IPS DF 6.9 (cell line): ENCODE data around the gene GRIN2D.

Experiments used
- DNase-seq: peaks from one replicate; pipeline ENCODE4 v3.0.0-alpha.2; 2013; ENCODE audit warnings: low read depth, low spot score
- H3K27ac ChIP-seq: one replicate; pipeline ENCODE4 v1.5.1; 2013; ENCODE audit warnings: low read length, control low read depth
- H3K27me3 ChIP-seq: 2 replicates; pipeline ENCODE4 v1.6.1; 2013; ENCODE audit warnings: mild to moderate bottlenecking, low read length; ENCODE audit not compliant: control insufficient read depth, insufficient read depth
- H3K36me3 ChIP-seq: 2 replicates; pipeline ENCODE4 v1.6.1; 2013; ENCODE audit warnings: low read length; ENCODE audit not compliant: control insufficient read depth, insufficient read depth
- H3K4me1 ChIP-seq: 2 replicates; pipeline ENCODE4 v1.6.1; 2013; ENCODE audit warnings: low read length; ENCODE audit not compliant: control insufficient read depth, insufficient read depth
- H3K4me3 ChIP-seq: 2 replicates; pipeline ENCODE4 v1.5.1; 2013; ENCODE audit warnings: mild to moderate bottlenecking, low read length
- H3K9me3 ChIP-seq: 2 replicates; pipeline ENCODE4 v1.6.1; 2013; ENCODE audit warnings: low read length, inconsistent platforms; ENCODE audit not compliant: control insufficient read depth, insufficient read depth
- WGBS: extraction: QIAGEN DNeasy Blood & Tissue Kit; methylation state at CpG from one replicate; pipeline ENCODE4 v1.1.7; 2013; ENCODE audit warnings: mixed read lengths, missing lambda C conversion rate; ENCODE audit not compliant: insufficient read length, insufficient coverage; 5-methylcytosine and 5-hydroxymethylcytosine counted together

Gene GRIN2D

DNA sequence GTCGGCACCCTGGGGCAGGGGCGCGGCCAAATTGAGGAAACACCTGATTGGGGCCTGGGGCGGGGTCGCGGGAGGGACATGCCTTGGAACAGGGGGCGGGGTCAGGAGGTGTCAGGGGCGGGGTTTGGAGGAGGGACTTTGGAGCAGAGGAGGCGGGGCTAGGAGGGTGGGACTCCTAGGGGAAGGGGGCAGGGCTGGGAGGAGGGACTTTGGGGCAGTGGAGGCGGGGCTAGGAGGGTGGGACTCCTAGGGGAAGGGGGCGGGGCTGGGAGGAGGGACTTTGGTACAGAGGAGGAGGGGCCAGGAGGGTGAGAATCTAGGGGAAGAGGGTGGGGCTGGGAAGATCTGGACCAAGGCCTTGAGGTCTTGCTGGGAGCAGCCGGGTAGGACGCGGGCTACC is 21.9 kb downstream of the GRIN2D start:
- Histone ChIP-seq H3K27me3 (no peaks in the 10 kb centered on the region), H3K36me3 (no peaks in the 10 kb centered on the region), H3K4me1 (peaks cover 8% of the 10 kb centered on the region), H3K4me3 (no peak overlapping the region), H3K27ac (no peak overlapping the region), H3K9me3 (no peaks in the 10 kb centered on the region)
- WGBS, result no CpG with 5 or more reads among the region's 14 CpGs
- DNase-seq, result no peak

- Histone ChIP-seq H3K36me3 (no peaks in the 10 kb centered on the region), H3K27ac (no peak overlapping the region), H3K9me3 (no peaks in the 10 kb centered on the region), H3K27me3 (no peaks in the 10 kb centered on the region), H3K4me3 (no peak overlapping the region), H3K4me1 (peaks cover 8% of the 10 kb centered on the region)
- WGBS, result no CpG with 5 or more reads among the region's 30 CpGs
- DNase-seq, result no peak
These were observed 22.3 kb downstream of the GRIN2D start for GRCh38 chr19:48415806-48416221.

- no peak for DNase-seq
- peaks cover 8% of the 10 kb centered on the region for H3K4me1 ChIP-seq
- no peaks in the 10 kb centered on the region for H3K27me3 ChIP-seq
- no CpG with 5 or more reads among the region's 7 CpGs for WGBS
- H3K9me3 ChIP-seq, result no peaks in the 10 kb centered on the region
- no peak overlapping the region for H3K4me3 ChIP-seq
- H3K27ac ChIP-seq, result no peak overlapping the region
- H3K36me3 ChIP-seq, result no peaks in the 10 kb centered on the region
These were observed 24.0 kb downstream of the GRIN2D start for GRCh38 chr19:48417421-48417820.

DNA sequence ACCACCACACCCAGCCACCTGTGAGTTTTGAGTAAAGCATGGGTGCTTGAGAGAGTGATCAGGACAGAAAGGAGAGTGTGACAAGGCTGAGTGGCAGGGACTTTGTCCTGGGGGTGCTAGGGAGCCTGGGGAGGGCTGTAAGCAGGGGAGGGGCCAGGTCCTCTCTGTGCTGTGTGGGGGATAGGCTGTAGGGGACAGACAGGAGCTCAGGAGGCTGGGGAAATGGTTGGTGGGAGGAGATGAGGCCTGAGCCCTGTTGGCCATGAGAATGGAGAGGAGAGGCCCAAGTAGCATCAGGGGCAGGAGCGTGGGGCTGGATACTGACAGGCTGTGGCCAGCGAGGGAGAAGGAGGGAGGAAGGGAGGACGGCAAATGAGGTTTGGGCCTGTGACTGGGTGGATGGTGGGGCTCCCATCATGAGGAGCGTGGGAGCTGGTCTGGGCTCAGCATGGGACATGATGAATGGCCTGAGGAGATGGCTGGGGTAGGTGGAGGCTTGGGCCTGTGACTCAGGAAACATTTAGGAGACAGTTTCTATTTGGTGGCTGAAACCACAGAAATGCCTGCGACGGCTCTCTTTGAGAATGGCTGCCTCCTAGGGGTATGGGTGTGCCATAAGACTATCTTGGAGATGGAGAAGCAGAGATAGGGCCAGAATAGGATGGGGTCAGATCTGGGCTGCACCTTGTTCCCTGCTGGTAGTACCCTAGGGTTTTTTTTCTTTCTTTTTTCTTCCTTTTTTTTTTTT is 25.0 kb downstream of the GRIN2D start:
- Histone ChIP-seq H3K27ac (no peak overlapping the region), H3K9me3 (no peaks in the 10 kb centered on the region), H3K4me1 (peaks cover 8% of the 10 kb centered on the region), H3K4me3 (no peak overlapping the region), H3K36me3 (no peaks in the 10 kb centered on the region), H3K27me3 (no peaks in the 10 kb centered on the region)
- WGBS, result no CpG with 5 or more reads among the region's 6 CpGs
- DNase-seq, result no peak

- no peaks in the 10 kb centered on the region for H3K9me3 ChIP-seq
- H3K36me3 ChIP-seq, result no peaks in the 10 kb centered on the region
- H3K27me3 ChIP-seq, result no peaks in the 10 kb centered on the region
- no peak overlapping the region for H3K27ac ChIP-seq
- H3K4me1 ChIP-seq, result peaks cover 4% of the 10 kb centered on the region
- DNase-seq, result no peak
- H3K4me3 ChIP-seq, result no peak overlapping the region
- WGBS, result no CpG with 5 or more reads among the region's 31 CpGs
These were observed 25.9 kb downstream of the GRIN2D start for GRCh38 chr19:48419158-48419920.

GRCh38 chr19:48421548-48421947 is 28.1 kb downstream of the GRIN2D start:
- peaks cover 3% of the 10 kb centered on the region for H3K4me1 ChIP-seq
- no peaks in the 10 kb centered on the region for H3K27me3 ChIP-seq
- no peaks in the 10 kb centered on the region for H3K9me3 ChIP-seq
- no peaks in the 10 kb centered on the region for H3K36me3 ChIP-seq
- no peak for DNase-seq
- WGBS, result no CpG with 5 or more reads among the region's 16 CpGs
- no peak overlapping the region for H3K27ac ChIP-seq
- H3K4me3 ChIP-seq, result no peak overlapping the region

DNA sequence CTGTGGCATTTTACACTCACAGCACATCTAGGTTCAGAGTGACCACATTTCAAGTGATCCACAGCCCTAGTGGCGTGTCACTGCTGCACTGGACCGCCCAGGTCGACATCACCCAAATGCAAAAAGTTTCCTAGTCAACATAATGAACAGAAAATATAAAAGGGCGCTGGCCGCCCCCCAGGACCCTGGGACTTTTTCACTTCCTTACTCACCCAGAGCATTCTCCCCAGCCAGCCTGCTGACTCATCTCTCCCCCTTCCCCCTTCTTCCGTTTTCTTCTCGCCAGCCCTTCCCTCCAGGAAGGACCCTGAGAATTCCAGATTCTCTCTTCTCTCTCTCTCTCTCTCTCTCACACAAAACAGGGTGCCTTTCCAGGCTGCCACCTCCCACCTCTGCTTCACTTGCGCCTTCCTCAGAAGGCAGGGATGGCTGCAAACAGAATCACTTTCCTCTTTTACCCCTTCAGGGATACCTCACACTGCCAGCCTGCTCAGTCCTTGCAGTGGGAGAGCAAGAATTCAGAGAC is 31.3 kb downstream of the GRIN2D start:
- no peak overlapping the region for H3K27ac ChIP-seq
- WGBS, result no CpG with 5 or more reads among the region's 8 CpGs
- H3K36me3 ChIP-seq, result no peaks in the 10 kb centered on the region
- no peaks in the 10 kb centered on the region for H3K27me3 ChIP-seq
- H3K4me3 ChIP-seq, result no peak overlapping the region
- H3K4me1 ChIP-seq, result 0 out of 2 replicates have a peak, but pooled peaks cover 1% of the 10 kb centered on the region
- no peaks in the 10 kb centered on the region for H3K9me3 ChIP-seq
- DNase-seq, result no peak

- H3K27ac ChIP-seq, result no peak overlapping the region
- no peaks in the 10 kb centered on the region; the same call in 1 of the 2 replicates for H3K36me3 ChIP-seq
- no peaks in the 10 kb centered on the region for H3K9me3 ChIP-seq
- 0 out of 2 replicates have a peak, but pooled peaks cover 1% of the 10 kb centered on the region for H3K4me1 ChIP-seq
- H3K27me3 ChIP-seq, result no peaks in the 10 kb centered on the region
- no peak for DNase-seq
- no CpG with 5 or more reads among the region's 1 CpG for WGBS
- no peak overlapping the region for H3K4me3 ChIP-seq
These were observed 35.2 kb downstream of the GRIN2D start for GRCh38 chr19:48428670-48429069.

DNA sequence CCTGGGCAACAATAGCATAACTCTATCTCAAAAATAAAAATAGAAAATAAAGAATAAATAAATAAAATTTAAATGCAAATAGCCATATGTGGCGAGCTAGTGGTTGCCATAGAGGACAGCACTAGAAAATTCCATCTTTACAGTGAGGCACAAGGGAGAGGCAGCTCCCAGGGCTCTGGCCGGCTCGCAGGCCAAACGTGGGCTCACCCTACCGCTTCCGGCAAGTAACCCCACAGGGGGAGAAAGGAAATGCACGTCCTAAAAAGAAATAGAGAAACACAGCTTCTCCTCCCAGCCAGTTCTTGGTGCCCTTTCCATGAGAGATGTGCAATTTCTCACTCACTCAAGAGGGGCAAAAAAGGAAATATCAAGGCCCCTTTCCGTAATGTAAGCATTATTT is 39.9 kb downstream of the GRIN2D start:
- H3K9me3 ChIP-seq, result no peaks in the 10 kb centered on the region
- no peak overlapping the region for H3K4me3 ChIP-seq
- H3K27me3 ChIP-seq, result no peaks in the 10 kb centered on the region
- H3K27ac ChIP-seq, result no peak overlapping the region
- no CpG with 5 or more reads among the region's 8 CpGs for WGBS
- DNase-seq, result no peak
- no peaks in the 10 kb centered on the region; the same call in 1 of the 2 replicates for H3K36me3 ChIP-seq
- no peaks in the 10 kb centered on the region for H3K4me1 ChIP-seq

GRCh38 chr19:48436586-48436985 is 43.1 kb downstream of the GRIN2D start:
- no peaks in the 10 kb centered on the region for H3K27me3 ChIP-seq
- WGBS, result no CpG with 5 or more reads among the region's 5 CpGs
- H3K27ac ChIP-seq, result no peak overlapping the region
- no peak overlapping the region for H3K4me3 ChIP-seq
- no peaks in the 10 kb centered on the region for H3K36me3 ChIP-seq
- H3K4me1 ChIP-seq, result no peaks in the 10 kb centered on the region
- no peaks in the 10 kb centered on the region for H3K9me3 ChIP-seq
- DNase-seq, result no peak
